GM10266 (cell line): ENCODE measurements around the gene CRABP1.
A peak's percentile ranks its signal among the peaks of the same experiment; 100 is the strongest.

Experiments
- DNase-seq: peaks from one replicate; pipeline ENCODE4 v3.0.0; 2012; ENCODE audit errors: extremely low spot score
- CTCF ChIP-seq: IDR thresholded peaks from 2 replicates; pipeline ENCODE4 v1.5.1; 2012; ENCODE audit warnings: mild to moderate bottlenecking, low read depth; ENCODE audit not compliant: control insufficient read depth, insufficient read depth; ENCODE audit errors: missing control alignments

CRABP1 gene

GRCh38 chr15:78391781-78392180 lies 51.6 kb downstream of the CRABP1 start:
- DNase-seq, result no peak
- no peak for TF ChIP-seq CTCF

- no peak for DNase-seq
Measured at GRCh38 chr15:78392430-78392829, 52.3 kb downstream of the CRABP1 start.

GRCh38 chr15:78393137-78393536 lies 53.0 kb downstream of the CRABP1 start:
- DNase-seq, result no peak
- no peak for TF ChIP-seq CTCF

More at GRCh38 chr15:78392430-78392829, 52.3 kb downstream of the CRABP1 start:
- no peak for TF ChIP-seq CTCF

- no peak for TF ChIP-seq CTCF
- no peak for DNase-seq
Measured at GRCh38 chr15:78394026-78394425, 53.9 kb downstream of the CRABP1 start.

GRCh38 chr15:78394981-78395616 lies 54.9 kb downstream of the CRABP1 start:
- no peak for TF ChIP-seq CTCF
- DNase-seq, result no peak

- DNase-seq, result no peak
- no peak for TF ChIP-seq CTCF
Measured at GRCh38 chr15:78396186-78396814, 56.1 kb downstream of the CRABP1 start.

- no peak for DNase-seq
- peak; percentile 19 for TF ChIP-seq CTCF
Measured at GRCh38 chr15:78396976-78397375, 56.8 kb downstream of the CRABP1 start.
